Activated CD8-positive, alpha-beta memory T cell treated with anti-CD3 and anti-CD28 coated beads, Interleukin-2, amount 50 U/mL, for 24 hours (primary cell): ENCODE measurements around the gene ARPIN.
"Not testable (repeated sequence)": the region's sequence is repeated elsewhere in the genome, so short reads cannot be mapped to it uniquely, and the experiment has no call there.

Source experiments
- DNase-seq: peaks from one replicate; pipeline ENCODE4 v3.0.0-alpha.2; 2020; ENCODE audit errors: extremely low read depth

The ARPIN gene

DNA sequence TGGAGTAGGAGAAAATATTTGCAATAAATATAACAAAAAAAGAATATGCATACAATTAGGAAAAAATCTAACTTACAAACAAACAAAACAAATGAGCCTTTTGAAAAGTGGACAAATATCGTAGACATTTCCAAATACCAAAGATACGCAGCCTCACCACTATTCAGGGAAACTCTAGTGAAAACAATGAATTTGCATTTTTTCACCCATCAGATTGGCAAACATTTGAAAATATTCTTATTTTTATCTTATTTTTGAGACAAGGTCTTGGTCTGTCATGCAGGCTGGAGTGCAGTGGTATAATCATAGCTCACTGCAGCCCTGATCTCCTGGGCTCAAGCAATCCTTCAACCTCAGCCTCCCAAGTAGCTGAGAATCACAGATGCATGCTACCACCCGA lies 34.4 kb downstream of the ARPIN start:
- no peak for DNase-seq

DNA sequence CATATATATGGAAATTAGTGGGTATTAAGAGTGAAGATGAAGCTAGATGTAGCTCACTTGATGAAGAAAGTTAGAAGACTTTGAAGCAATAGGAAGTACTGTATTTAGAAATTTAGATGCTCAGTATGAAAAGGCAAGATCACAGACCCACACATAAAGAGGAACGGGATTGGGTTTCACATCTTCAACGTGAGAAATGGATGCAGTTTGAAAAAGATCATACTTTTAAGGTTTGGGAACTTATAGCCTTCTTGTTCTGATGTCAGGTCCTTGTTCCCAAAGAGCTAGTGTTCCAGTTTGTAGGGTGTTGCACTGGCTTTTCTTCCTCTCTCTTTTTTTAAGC lies 35.7 kb downstream of the ARPIN start:
- no peak for DNase-seq

DNA sequence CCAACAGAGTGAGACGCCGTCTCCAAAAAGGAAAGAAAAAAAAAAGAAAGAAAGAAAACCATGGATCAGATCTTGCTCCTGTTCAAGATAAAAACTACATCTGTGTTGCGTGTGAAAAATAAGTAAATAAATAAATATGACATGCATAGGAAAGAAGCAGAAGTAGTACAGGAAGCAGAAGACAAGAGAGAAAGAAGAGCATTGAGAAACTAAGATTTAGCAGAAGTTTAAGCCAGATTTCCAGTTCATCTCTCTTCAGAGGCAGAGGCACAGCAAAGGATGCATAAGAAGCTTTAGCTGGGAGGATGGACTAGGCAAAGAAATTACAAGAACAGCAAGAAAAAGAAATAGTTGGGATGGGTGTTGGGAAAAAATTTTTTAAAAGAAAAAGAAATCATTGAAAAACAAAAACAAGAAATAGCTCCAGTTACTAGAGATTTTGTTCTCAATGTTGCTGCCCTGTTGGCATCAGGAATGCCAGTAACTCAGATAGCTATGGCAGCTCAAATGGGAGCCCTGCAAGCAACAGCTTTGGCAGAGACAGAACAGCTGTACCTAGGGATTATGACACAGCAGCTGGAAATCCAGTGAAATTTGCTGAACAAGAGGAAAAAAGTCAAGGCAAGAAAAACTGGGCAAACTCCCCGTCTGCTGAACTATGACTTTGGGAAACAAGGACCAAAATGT lies 36.2 kb downstream of the ARPIN start:
- no peak for DNase-seq

DNA sequence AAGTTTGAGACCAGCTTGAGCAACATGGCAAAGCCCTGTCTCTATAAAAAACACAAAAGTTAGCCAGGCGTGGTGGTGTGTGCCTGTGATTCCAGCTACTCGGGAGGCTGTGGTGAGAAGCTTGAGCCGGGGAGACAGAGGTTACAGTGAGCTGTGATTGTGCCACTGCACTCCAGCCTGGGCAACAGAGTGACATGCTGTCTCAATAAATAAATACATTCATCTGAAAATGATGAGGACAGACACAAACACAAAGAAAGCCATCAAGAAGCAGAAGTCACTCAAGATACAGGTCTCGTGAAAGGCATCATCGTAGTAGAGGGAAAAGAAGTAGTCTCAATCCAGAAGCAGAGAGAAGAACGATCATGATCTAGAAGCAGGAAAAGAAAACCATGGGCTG lies 37.0 kb downstream of the ARPIN start:
- DNase-seq = no peak

DNA sequence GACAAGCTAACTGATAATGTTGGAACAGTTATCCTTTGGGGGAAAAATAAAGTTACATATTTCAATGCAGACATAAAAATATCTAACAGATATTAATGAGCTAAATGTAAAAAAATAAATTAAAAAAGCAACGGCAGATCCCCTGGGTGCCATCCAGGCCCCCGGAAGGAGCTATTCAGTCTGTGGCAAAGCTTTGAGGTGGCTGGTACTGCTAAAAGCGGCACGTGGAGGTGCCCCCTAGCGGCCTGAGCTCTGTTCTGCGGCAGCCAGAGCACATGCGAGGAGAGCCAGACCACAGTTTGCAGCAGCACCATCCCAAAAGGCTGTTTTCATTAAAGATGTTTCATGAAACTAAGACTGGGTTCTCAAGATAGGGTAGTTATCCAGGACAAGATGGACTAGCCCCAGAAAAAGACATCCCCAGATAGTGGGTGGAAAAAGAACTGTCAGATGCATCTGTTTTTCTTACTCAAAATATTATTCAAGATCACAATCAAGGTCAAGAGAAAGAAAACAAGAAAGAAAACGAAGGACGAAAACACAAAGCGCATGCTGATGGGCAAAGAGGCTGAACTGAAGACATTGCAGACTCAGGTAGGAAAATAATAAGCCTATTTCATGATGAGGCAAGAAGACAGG lies 37.7 kb downstream of the ARPIN start:
- DNase-seq = peak; percentile 59

DNA sequence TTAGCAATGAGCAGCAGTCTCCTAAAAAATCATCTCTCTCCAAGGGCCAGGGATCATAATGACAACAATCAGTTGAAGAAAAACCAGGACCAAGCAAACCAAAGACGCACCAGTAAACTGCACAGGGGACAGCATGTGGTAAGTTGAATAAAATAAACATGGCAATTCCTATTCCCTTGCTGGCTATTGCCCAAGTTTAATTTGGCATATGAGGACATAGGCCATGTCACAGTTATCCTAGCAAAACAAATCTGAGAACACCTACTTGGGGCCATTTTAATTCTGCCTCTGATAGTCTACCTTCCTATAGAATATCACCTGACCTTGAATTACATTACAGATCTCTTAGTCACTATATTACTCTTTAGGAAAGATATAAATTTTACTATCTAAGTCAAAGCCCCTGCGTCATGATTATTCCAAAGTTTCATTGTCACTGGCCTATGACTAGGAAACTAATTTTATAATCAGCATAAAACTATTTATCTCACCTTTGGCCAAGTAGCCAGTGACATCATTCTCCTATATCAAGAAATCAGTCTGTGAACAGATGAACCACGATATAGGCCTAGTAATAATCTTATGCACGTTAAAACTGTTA lies 42.0 kb downstream of the ARPIN start:
- DNase-seq = no peak

DNA sequence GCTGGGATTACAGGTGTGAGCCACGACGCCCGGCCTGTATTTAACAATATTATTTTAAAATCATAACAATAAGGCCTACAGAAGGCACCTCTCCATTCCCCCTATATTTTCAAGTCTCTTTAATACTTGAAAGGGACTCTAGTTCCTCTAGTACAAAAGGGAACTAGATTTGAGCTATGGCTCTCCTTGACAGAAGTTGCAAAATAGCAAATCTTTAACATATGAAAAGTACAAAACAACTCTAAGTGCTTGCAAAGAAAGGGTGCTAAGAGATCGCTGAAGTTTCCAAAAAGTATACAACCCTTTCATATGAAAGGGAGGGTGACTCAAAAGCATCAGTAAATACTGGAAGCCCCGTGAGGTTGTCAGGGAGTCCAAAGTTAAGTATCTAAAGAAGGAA lies 42.7 kb downstream of the ARPIN start:
- no peak for DNase-seq

DNA sequence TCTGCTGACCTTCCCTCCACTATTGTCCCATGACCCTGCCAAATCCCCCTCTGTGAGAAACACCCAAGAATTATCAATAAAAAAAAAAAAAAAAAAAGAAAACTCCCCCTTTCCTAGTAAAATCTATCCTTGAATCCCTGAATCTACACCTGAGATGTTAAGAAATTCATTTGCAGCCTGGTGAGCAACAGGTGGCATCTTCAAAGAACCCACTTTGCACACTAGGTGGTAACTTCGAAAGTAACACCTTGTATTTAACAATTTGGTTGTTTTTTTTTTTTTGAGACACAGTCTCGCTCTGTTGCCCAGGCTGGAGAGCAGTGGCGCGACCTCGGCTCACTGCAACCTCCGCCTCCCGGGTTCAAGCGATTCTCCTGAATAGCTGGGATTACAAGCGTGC lies 43.3 kb downstream of the ARPIN start:
- DNase-seq = not testable (repeated sequence)

DNA sequence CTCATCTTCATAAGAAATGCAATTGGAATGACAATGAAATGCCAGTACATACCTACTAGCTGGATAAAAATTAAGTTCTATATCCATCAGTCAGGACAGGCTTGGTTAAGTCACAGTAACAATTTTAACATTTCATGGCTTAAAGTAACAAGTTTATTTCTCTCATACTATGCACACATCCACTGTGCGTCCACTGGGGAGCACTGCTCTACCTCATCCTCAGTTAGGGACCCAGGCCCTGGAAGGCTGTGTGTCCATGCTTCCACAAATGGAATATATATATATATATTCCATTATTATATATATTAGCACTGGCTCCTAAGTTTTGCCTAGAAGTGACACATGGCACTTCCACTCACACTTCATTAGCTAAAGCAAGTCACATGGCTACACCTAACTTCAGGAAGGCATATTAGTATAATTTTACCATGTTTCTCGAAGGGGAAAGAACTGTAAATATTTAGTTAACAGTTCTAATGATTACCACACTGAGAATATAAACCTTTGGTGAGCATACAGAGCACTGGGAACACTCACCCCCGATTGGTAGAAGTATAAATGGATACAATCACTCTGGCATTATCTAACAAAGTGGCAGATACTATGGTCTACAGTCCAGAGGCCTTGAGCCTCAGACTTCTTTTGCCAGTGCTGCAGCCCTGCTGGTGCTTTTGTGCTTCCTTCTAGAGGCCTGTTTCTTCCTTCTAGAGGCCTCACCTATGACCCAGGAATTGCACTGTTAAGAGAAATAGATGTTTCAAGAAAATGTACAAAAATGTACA lies 47.6 kb downstream of the ARPIN start:
- DNase-seq = no peak

DNA sequence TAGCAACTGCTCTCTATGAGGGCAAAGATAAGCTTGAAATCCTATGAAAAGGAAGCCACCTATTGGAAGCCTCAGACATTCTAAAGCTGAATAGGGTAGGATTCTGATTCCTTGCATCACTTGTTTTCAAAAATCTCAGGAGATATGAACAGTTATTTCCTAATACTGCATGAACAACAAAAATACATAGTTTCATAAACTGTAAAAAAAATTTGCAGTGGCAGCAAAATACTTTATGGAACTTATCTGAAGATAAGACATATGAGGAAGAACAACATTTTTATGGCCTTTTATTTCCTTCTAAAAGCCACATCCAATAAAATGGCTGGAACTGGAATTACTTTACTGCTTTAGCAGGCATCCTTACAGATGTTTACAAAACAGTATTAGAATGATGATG lies 48.8 kb downstream of the ARPIN start:
- no peak for DNase-seq

DNA sequence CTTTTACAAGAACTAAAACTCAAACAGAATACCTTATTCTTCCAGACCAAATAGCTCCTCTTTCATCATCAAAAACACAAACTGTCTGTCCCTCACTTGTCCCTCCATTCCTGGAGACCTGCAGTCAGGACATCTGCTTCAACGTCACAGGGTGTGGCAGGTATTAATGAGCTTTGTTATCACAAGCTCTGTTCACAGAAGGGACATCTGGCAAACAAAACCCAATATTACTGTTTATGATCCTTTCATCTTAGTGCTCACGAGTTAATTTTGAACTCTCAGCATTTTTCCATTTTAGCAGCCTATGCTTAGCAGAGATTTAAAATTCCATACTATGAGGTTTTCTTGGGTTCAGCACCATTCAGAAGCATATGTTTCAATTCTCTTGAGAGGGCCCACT lies 51.9 kb downstream of the ARPIN start:
- DNase-seq = no peak

DNA sequence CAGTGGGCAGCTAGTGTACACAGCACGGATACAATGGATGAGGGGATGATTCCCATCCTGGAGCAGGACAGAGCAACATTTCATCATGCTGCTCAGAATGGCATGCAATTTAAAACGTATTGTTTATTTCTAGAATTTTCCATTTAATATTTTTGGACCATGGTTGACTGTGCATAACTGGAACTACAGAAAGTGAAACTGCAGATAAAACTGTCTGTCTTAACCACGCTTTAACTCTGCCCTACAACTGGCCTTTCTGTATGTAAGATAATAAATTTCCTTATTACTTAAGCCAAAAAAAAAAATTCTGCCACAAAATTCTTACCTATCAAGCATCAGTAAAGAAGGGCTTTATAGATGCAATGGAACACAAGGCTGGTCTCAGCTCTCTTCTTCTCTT lies 52.3 kb downstream of the ARPIN start:
- no peak for DNase-seq

DNA sequence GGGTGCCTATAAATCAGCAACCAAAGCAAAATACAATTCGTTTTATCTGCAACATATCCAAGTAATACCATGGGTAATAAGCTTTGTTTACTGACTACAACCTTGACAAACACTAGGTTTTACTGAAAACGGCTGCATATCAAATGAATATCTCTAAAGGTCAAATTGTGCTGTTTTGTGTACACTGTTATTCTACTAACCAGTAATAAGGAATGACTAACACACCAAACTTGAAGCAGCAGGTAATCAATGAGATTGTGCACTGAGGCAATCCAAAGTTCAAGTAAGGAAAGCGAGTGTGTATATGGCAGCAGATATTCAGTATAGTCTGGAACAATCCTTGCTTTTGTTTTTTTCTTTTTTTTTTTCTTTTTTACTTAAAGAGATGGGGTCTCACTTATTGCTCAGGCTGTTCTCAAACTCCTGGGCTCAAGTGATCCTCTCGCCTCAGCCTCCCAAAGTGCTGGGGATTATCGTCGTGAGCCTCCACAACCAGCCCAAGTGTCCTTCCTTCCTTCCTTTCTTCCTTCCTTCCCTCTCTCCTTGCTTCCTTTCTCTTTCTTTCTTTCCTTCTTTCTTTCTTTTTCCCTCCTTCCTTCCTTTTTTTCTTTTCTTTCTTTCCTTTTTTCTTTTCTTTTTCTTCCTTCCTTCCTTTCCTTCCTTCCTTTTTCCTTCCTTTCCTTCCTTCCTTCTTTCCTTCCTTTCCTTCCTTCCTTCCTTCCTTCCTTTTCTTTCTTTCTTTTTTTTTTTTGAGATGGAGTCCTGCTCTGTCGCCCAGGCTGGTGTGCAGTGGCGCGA lies 53.9 kb downstream of the ARPIN start:
- DNase-seq = no peak

DNA sequence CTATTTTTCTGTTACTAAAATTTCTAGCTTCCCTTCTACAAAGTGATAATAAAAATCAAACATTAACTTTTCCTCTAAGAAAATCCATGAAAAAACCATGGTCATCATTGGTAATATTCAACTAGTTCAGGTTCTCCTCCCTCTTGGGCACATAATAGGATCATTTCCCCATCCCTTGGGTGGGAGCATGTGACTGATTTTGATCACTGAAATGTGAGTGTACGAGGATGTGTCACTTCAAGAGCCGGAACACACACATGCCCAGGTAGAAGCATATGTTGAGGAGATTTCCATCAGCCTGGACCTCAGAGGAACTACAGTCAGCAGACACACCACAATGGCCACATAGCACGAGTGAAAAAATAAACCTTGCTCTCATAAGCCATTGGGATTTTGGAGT lies 55.1 kb downstream of the ARPIN start:
- no peak for DNase-seq

DNA sequence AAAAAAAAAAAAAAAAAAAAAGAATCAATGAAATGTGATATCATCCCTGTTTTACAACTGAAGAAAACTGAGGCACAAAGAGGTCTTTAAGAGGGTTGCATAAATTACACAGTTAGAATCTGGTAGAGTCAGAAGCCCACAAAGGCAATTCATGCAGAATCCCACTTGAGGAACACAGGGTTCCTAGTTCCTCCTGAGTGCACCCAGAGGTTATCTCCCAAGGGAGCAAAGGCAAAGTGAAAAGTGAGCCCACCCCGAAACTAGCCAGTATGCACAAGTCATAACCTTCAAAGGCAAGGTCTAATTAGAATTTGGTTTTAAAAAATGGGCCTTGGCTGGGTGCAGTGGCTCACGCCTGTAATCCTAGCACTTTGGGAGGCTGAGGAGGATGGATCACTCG lies 56.8 kb downstream of the ARPIN start:
- DNase-seq = no peak

DNA sequence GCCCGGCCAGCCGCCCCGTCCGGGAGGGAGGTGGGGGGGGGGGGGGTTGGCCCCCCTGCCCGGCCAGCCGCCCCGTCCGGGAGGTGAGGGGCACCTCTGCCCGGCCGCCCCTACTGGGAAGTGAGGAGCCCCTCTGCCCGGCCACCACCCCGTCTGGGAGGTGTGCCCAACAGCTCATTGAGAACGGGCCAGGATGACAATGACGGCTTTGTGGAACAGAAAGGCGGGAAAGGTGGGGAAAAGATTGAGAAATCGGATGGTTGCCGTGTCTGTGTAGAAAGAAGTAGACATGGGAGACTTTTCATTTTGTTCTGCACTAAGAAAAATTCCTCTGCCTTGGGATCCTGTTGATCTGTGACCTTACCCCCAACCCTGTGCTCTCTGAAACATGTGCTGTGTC lies 57.9 kb downstream of the ARPIN start:
- DNase-seq = not testable (repeated sequence)

DNA sequence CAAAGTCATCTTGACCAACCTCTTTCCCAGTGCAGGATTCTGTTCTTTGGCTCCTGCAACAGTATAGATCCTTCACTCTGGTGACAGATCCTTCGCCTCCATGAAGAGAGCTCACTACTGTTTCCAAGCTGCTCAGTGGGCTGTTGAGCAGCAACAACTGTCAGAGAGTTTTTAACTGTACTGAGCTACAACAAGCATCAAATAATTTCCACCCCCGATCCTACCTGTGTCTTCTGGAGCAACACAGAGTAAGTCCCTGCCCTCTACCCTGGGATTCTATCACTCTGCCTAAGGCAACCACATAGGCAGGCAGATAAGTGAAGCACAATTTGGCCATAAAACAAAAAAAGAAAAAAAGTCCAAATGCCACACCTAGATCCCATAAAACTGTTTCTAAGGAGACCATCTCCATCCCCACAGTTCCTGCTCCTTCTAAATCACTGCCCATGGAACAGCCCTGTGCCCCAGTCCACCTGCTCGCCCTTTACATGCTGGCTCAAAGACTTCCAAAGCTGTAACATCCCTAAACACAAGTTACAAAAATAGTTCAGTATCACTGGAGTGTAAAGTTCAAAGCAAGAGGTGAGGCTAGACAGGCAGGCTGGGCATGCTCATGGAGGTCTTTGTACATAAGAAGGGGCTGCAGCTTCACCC lies 60.3 kb downstream of the ARPIN start:
- DNase-seq = no peak

DNA sequence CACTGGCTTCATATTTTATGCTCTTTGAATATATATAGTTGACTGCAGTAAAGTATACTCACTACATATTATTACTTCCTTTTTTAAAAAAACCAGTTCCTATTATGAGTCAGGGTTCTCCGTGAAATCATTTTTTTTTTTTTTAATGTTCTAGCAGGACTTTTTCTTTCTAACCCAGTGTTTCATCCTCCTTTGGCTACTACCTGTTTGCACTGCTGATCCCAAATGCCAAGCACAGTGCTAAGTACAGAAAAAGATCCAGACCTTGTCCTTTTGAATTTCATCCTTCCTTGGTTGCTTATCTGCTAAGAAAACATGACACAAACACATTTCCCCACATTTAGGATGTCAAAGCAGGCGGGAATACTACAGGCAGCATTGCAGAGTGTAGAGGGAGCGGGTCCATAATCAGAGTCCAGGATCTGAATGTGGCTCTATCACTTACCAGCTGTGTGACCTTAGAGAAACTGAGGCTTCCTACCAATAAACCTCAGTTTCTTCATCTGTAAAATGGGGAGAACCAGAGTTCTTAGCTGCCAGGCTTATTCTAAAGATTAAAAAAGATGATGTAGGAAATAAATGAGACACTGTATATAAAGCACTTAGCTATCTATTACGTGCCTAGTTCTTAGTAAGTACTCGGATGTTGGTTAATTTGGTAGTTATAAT lies 60.9 kb downstream of the ARPIN start:
- DNase-seq = no peak

DNA sequence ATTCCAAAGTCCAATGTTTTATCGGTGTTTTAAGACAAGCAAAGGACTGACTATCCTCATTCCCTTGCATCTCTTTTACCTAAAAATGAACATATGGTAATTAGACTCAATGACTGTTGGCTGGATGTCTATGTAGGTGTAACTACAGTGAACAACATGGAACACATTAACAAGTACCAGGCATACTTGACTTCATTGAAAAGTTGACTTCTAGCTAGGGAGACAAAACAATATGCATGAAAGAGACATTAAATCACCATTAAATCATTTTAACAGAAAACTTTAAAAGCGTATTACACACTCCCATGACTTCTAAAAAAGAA lies 63.8 kb downstream of the ARPIN start:
- DNase-seq = no peak

DNA sequence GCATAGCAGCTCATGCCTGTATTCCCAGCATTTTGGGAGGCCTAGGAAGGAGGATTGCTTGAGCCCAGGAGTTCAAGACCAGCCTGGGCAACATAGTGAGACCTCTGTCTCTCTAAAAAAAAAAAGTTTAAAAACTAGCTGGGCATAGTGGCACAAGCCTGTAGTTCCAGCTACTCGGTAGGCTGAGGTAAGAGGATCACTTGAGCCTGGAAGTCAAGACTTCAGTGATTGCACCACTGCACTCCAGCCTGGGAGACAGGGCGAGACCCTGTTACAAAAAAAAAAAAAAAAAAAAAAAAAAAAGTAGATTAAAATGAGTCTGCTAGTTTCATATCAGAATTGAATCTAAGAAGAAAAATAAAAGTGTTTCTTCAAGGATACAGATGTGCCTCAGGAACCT lies 65.7 kb downstream of the ARPIN start:
- no peak for DNase-seq

DNA sequence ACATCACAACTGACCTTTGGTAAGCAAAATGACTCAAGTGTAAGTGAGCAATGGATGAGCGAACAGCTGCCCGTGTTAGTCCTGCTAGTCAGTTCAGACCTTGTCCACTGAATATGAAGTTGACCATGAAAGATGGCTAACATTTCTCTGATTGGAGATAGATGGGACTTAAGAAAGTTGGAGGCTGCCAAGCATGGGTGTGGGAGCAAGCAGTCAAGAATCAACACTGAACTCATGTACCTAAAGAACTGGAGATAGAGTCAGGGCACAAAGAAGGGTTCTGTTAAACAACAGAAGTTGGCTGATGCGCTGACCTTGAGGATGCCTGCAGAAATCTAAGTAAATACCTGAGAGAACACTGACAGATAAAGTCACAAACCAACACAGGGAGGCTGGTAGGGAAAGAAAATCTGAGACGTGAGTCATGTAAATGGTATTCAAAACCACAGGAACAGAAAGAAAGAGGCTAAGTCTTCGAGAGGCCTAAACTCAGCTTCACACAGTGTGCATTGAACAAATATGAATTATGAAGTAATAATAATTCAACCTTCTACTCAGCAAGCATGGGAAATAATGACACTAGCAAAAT lies 67.4 kb downstream of the ARPIN start:
- no peak for DNase-seq
